ENCODE results near the gene SPPL2C.

Gene SPPL2C

GRCh38 chr17:45841883-45842525, 2.7 kb upstream of the SPPL2C start:
- no peak overlapping the region for H3K4me3 ChIP-seq (replicated peaks; ENCODE audit: low read depth, low read length)
- no peak for TF ChIP-seq CTCF (IDR thresholded peaks at IDR 0.05; ENCODE audit: low read depth, low read length, missing control alignments)
- DNase-seq (ENCODE audit: extremely low read depth, low read depth), result no peak

- DNase-seq (ENCODE audit: extremely low read depth, low read depth), result no peak
- no peak overlapping the region for H3K4me3 ChIP-seq (replicated peaks; ENCODE audit: low read depth, low read length)
- TF ChIP-seq CTCF (IDR thresholded peaks at IDR 0.05; ENCODE audit: low read depth, low read length, missing control alignments), result no peak
Observed at GRCh38 chr17:45843722-45844121, 959 bp upstream of the SPPL2C start.

- H3K4me3 ChIP-seq (replicated peaks; ENCODE audit: low read depth, low read length), result no peak overlapping the region
- DNase-seq (ENCODE audit: extremely low read depth, low read depth), result no peak
- no peak for TF ChIP-seq CTCF (IDR thresholded peaks at IDR 0.05; ENCODE audit: low read depth, low read length, missing control alignments)
Observed at GRCh38 chr17:45845376-45846185, 900 bp downstream of the SPPL2C start.

GRCh38 chr17:45846223-45846622, 1.5 kb downstream of the SPPL2C start:
- no peak for TF ChIP-seq CTCF (IDR thresholded peaks at IDR 0.05; ENCODE audit: low read depth, low read length, missing control alignments)
- no peak overlapping the region for H3K4me3 ChIP-seq (replicated peaks; ENCODE audit: low read depth, low read length)
- DNase-seq (ENCODE audit: extremely low read depth, low read depth), result no peak

- TF ChIP-seq CTCF (IDR thresholded peaks at IDR 0.05; ENCODE audit: low read depth, low read length, missing control alignments), result no peak
- no peak overlapping the region for H3K4me3 ChIP-seq (replicated peaks; ENCODE audit: low read depth, low read length)
- no peak for DNase-seq (ENCODE audit: extremely low read depth, low read depth)
Observed at GRCh38 chr17:45846646-45847045, 2.0 kb downstream of the SPPL2C start.

GRCh38 chr17:45847101-45847500, 2.4 kb downstream of the SPPL2C start:
- TF ChIP-seq CTCF (IDR thresholded peaks at IDR 0.05; ENCODE audit: low read depth, low read length, missing control alignments), result no peak
- DNase-seq (ENCODE audit: extremely low read depth, low read depth), result no peak
- no peak overlapping the region for H3K4me3 ChIP-seq (replicated peaks; ENCODE audit: low read depth, low read length)
